ENCODE results near the gene GJA9.

The GJA9 gene

GRCh38 chr1:38833146-38833545, 48.2 kb downstream of the GJA9 start:
- no peaks in the 10 kb centered on the region for H3K9me3 ChIP-seq (ENCODE audit: control insufficient read depth, insufficient read depth, low read length)
- no peak overlapping the region for H3K4me3 ChIP-seq (ENCODE audit: low read length)
- H3K27me3 ChIP-seq (ENCODE audit: control insufficient read depth, low read length) = peaks cover 14% of the 10 kb centered on the region
- H3K79me2 ChIP-seq (ENCODE audit: control insufficient read depth, low read length) = no peaks in the 10 kb centered on the region
- no peaks in the 10 kb centered on the region; the same call in 1 of the 2 replicates for H3K36me3 ChIP-seq (ENCODE audit: control insufficient read depth, low read length)
- H3F3A ChIP-seq (ENCODE audit: control insufficient read depth, insufficient read depth) = no peaks in the 10 kb centered on the region
- H3K27ac ChIP-seq (ENCODE audit: low read depth, low read length) = no peak overlapping the region
- no peaks in the 10 kb centered on the region for H4K20me1 ChIP-seq (ENCODE audit: control insufficient read depth, insufficient read depth, low read depth, low read length)
- H3K4me1 ChIP-seq (ENCODE audit: control insufficient read depth, low read length) = no peaks in the 10 kb centered on the region
- no peaks in the 10 kb centered on the region for H3K9me2 ChIP-seq (replicated peaks; ENCODE audit: control insufficient read depth, low read length)
- H3K4me2 ChIP-seq (ENCODE audit: low read length) = no peak overlapping the region
- TF ChIP-seq EZH2phosphoT487 (IDR thresholded peaks at IDR 0.05; ENCODE audit: borderline replicate concordance, low read length) (no peak), CTCF (IDR thresholded peaks at IDR 0.05; ENCODE audit: low read depth, low read length, poor library complexity, severe bottlenecking) (no peak)

- Histone ChIP-seq H3K9me3 (ENCODE audit: control insufficient read depth, insufficient read depth, low read length) (no peaks in the 10 kb centered on the region), H3K36me3 (ENCODE audit: control insufficient read depth, low read length) (no peaks in the 10 kb centered on the region), H3K27ac (ENCODE audit: low read depth, low read length) (no peak overlapping the region), H3K4me1 (ENCODE audit: control insufficient read depth, low read length) (no peaks in the 10 kb centered on the region), H3K9me2 (replicated peaks; ENCODE audit: control insufficient read depth, low read length) (no peaks in the 10 kb centered on the region), H3K27me3 (ENCODE audit: control insufficient read depth, low read length) (peaks cover 20% of the 10 kb centered on the region), H3F3A (ENCODE audit: control insufficient read depth, insufficient read depth) (no peaks in the 10 kb centered on the region), H4K20me1 (ENCODE audit: control insufficient read depth, insufficient read depth, low read depth, low read length) (no peaks in the 10 kb centered on the region), H3K79me2 (ENCODE audit: control insufficient read depth, low read length) (no peaks in the 10 kb centered on the region), H3K4me2 (ENCODE audit: low read length) (no peak overlapping the region), H3K4me3 (ENCODE audit: low read length) (no peak overlapping the region)
- TF ChIP-seq CTCF (IDR thresholded peaks at IDR 0.05; ENCODE audit: low read depth, low read length, poor library complexity, severe bottlenecking) = no peak
- no peak for TF ChIP-seq EZH2phosphoT487 (IDR thresholded peaks at IDR 0.05; ENCODE audit: borderline replicate concordance, low read length)
Observed at GRCh38 chr1:38832370-38832734, 49.0 kb downstream of the GJA9 start.

GRCh38 chr1:38831731-38832369, 49.5 kb downstream of the GJA9 start:
- Histone ChIP-seq H3K27me3 (ENCODE audit: control insufficient read depth, low read length) (peaks cover 25% of the 10 kb centered on the region), H4K20me1 (ENCODE audit: control insufficient read depth, insufficient read depth, low read depth, low read length) (no peaks in the 10 kb centered on the region), H3K9me2 (replicated peaks; ENCODE audit: control insufficient read depth, low read length) (no peaks in the 10 kb centered on the region), H3K27ac (ENCODE audit: low read depth, low read length) (no peak overlapping the region), H3K4me1 (ENCODE audit: control insufficient read depth, low read length) (no peaks in the 10 kb centered on the region), H3K79me2 (ENCODE audit: control insufficient read depth, low read length) (no peaks in the 10 kb centered on the region), H3K4me2 (ENCODE audit: low read length) (no peak overlapping the region), H3K9me3 (ENCODE audit: control insufficient read depth, insufficient read depth, low read length) (no peaks in the 10 kb centered on the region), H3F3A (ENCODE audit: control insufficient read depth, insufficient read depth) (no peaks in the 10 kb centered on the region), H3K36me3 (ENCODE audit: control insufficient read depth, low read length) (no peaks in the 10 kb centered on the region), H3K4me3 (ENCODE audit: low read length) (no peak overlapping the region)
- no peak for TF ChIP-seq CTCF (IDR thresholded peaks at IDR 0.05; ENCODE audit: low read depth, low read length, poor library complexity, severe bottlenecking)
- TF ChIP-seq EZH2phosphoT487 (IDR thresholded peaks at IDR 0.05; ENCODE audit: borderline replicate concordance, low read length) = no peak

Measured in DOHH2 (cell line).